Liver (tissue), 9 donors: Measurements from ENCODE around the gene CBLC. TPM values are rescaled to one million over a fixed set of nuclear protein-coding genes. Genes with fewer than 3 reads are reported as not detected.

Source experiments
- DNase-seq: peaks from one replicate; pipeline ENCODE4 v3.0.0-alpha.2; 2017; ENCODE audit warnings: low spot score
- H3K27ac ChIP-seq, 2 donors: one replicate each; pipeline ENCODE4 v1.7.0; 2013; ENCODE audit warnings: inconsistent platforms in 2 of 2, low read length in 2 of 2, control low read depth in 1 of 2, low read depth in 1 of 2, mild to moderate bottlenecking in 1 of 2
- H3K27me3 ChIP-seq, 4 donors: one replicate each; pipeline versions ENCODE4 v1.6.1 to v1.7.0; 2013; ENCODE audit warnings: low read length in 3 of 4, inconsistent platforms in 1 of 4, mild to moderate bottlenecking in 1 of 4, moderate library complexity in 1 of 4; ENCODE audit not compliant: control insufficient read depth in 4 of 4, insufficient read depth in 4 of 4
- H3K36me3 ChIP-seq, 4 donors: one replicate each; pipeline versions ENCODE4 v1.6.1 to v1.7.0; 2013; ENCODE audit warnings: low read length in 3 of 4, mild to moderate bottlenecking in 3 of 4, low read depth in 1 of 4, moderate library complexity in 1 of 4; ENCODE audit not compliant: control insufficient read depth in 4 of 4, insufficient read depth in 3 of 4
- H3K4me1 ChIP-seq, 4 donors: one replicate each; pipeline versions ENCODE4 v1.6.1 to v1.7.0; 2013; ENCODE audit warnings: low read length in 3 of 4, mild to moderate bottlenecking in 3 of 4, moderate library complexity in 1 of 4; ENCODE audit not compliant: control insufficient read depth in 4 of 4, insufficient read depth in 4 of 4
- H3K4me3 ChIP-seq, 3 donors: one replicate each; pipeline versions ENCODE4 v1.6.1 to v1.7.0; 2013; ENCODE audit warnings: low read length in 3 of 3, control low read depth in 1 of 3, low read depth in 1 of 3, mild to moderate bottlenecking in 1 of 3
- H3K9ac ChIP-seq, 2 donors: one replicate each; pipeline ENCODE4 v1.7.0; 2013; ENCODE audit warnings: low read length in 2 of 2, mild to moderate bottlenecking in 2 of 2, moderate library complexity in 2 of 2, control low read depth in 1 of 2, low read depth in 1 of 2
- H3K9me3 ChIP-seq, 4 donors: one replicate each; pipeline versions ENCODE4 v1.6.1 to v1.7.0; 2013; ENCODE audit warnings: low read length in 3 of 4; ENCODE audit not compliant: control insufficient read depth in 4 of 4
- CTCF ChIP-seq: fragments of 150-350 bp; IDR thresholded peaks from 2 replicates; pipeline ENCODE4 v1.5.1; 2017; ENCODE audit warnings: improper control_type of control experiment, low read depth, low read length; ENCODE audit not compliant: missing input control
- EGR1 ChIP-seq, 2 donors: IDR thresholded peaks; 2 replicates each; pipeline ENCODE4 v1.6.1; 2016 to 2018; ENCODE audit warnings: antibody characterized with exemption in 2 of 2, low read depth in 2 of 2
- FOXA1 ChIP-seq: IDR thresholded peaks from 2 replicates; pipeline ENCODE4 v1.6.1; 2016; ENCODE audit warnings: antibody characterized with exemption
- FOXA2 ChIP-seq: IDR thresholded peaks from 2 replicates; pipeline ENCODE4 v1.6.1; 2016; ENCODE audit warnings: antibody characterized with exemption
- GABPA ChIP-seq, 2 donors: IDR thresholded peaks in 1 of 2; conservative IDR thresholded peaks in 1 of 2; 2 replicates each; pipeline ENCODE4 v1.6.1; 2016; ENCODE audit warnings: antibody characterized with exemption in 2 of 2, mild to moderate bottlenecking in 1 of 2, moderate library complexity in 1 of 2
- HNF4A ChIP-seq, 2 donors: conservative IDR thresholded peaks; 2 replicates each; pipeline ENCODE4 v1.6.1; 2016; ENCODE audit warnings: antibody characterized with exemption in 2 of 2, mild to moderate bottlenecking in 2 of 2
- HNF4G ChIP-seq: IDR thresholded peaks from 2 replicates; pipeline ENCODE4 v1.6.1; 2016; ENCODE audit warnings: antibody characterized with exemption
- JUND ChIP-seq, 2 donors: IDR thresholded peaks; 2 replicates each; pipeline ENCODE4 v1.6.1; 2016; ENCODE audit warnings: antibody characterized with exemption in 2 of 2
- NR2F2 ChIP-seq: IDR thresholded peaks from 2 replicates; pipeline ENCODE4 v1.6.1; 2016; ENCODE audit warnings: antibody characterized with exemption
- RAD21 ChIP-seq, 2 donors: IDR thresholded peaks; 2 replicates each; pipeline ENCODE4 v1.6.1; 2016; ENCODE audit warnings: antibody characterized with exemption in 2 of 2, mild to moderate bottlenecking in 2 of 2
- RXRA ChIP-seq, 2 donors: IDR thresholded peaks; 2 replicates each; pipeline ENCODE4 v1.6.1; 2017 to 2018; ENCODE audit warnings: antibody characterized with exemption in 2 of 2, mild to moderate bottlenecking in 1 of 2
- SP1 ChIP-seq: IDR thresholded peaks from 2 replicates; pipeline ENCODE4 v1.6.1; 2018; ENCODE audit warnings: antibody characterized with exemption, mild to moderate bottlenecking
- TAF1 ChIP-seq: conservative IDR thresholded peaks from 2 replicates; pipeline ENCODE4 v1.6.1; 2016; ENCODE audit warnings: antibody characterized with exemption, mild to moderate bottlenecking
- YY1 ChIP-seq: IDR thresholded peaks from 2 replicates; pipeline ENCODE4 v1.6.1; 2016; ENCODE audit warnings: antibody characterized with exemption, mild to moderate bottlenecking
- ZBTB33 ChIP-seq: IDR thresholded peaks from 2 replicates; pipeline ENCODE4 v1.6.1; 2016; ENCODE audit warnings: antibody characterized with exemption
- WGBS: extraction: QIAGEN DNeasy Blood & Tissue Kit; methylation state at CpG from one replicate; pipeline ENCODE4 v1.1.7; 2013; 5-methylcytosine and 5-hydroxymethylcytosine counted together
- polyA plus RNA-seq, 2 donors: library from polyadenylated mRNA; stranded (reverse) in 1 of 2; unstranded in 1 of 2; fragments of 200-250 nt in 1 of 2; fragments of >200 nt in 1 of 2; fragmentation: Nextera tagmentation in 1 of 2; extraction: Ambion mirVana in 1 of 2; gene quantifications; one replicate each; pipeline versions ENCODE4 v1.2.1 to v1.2.3, GENCODE V29; 2013 to 2015
- total RNA-seq, 2 donors: library from RNA; depleted of rRNA; stranded (reverse); fragments of >200 nt; gene quantifications; one replicate each; pipeline ENCODE4 v1.2.3, GENCODE V29; 2014
- TF ChIP-seq, protein P1 (sequence below): IDR thresholded peaks from 2 replicates; pipeline ENCODE4 v1.6.1; 2016; ENCODE audit warnings: antibody characterized with exemption
- TF ChIP-seq, protein P2 (sequence below): IDR thresholded peaks from 2 replicates; pipeline ENCODE4 v1.6.1; 2016; ENCODE audit warnings: antibody characterized with exemption
- TF ChIP-seq, protein P3 (sequence below): IDR thresholded peaks from 2 replicates; pipeline ENCODE4 v1.6.1; 2016; ENCODE audit warnings: antibody characterized with exemption, mild to moderate bottlenecking
- donor health status: healthy.
- donor health status: healthy.
- donor health status: healthy.
- donor health status: healthy.
- donor health status: healthy.

CBLC gene
- total and polyA plus RNA-seq, 4 donors, result 2.1 to 14.0 (median 8.8) TPM

DNA sequence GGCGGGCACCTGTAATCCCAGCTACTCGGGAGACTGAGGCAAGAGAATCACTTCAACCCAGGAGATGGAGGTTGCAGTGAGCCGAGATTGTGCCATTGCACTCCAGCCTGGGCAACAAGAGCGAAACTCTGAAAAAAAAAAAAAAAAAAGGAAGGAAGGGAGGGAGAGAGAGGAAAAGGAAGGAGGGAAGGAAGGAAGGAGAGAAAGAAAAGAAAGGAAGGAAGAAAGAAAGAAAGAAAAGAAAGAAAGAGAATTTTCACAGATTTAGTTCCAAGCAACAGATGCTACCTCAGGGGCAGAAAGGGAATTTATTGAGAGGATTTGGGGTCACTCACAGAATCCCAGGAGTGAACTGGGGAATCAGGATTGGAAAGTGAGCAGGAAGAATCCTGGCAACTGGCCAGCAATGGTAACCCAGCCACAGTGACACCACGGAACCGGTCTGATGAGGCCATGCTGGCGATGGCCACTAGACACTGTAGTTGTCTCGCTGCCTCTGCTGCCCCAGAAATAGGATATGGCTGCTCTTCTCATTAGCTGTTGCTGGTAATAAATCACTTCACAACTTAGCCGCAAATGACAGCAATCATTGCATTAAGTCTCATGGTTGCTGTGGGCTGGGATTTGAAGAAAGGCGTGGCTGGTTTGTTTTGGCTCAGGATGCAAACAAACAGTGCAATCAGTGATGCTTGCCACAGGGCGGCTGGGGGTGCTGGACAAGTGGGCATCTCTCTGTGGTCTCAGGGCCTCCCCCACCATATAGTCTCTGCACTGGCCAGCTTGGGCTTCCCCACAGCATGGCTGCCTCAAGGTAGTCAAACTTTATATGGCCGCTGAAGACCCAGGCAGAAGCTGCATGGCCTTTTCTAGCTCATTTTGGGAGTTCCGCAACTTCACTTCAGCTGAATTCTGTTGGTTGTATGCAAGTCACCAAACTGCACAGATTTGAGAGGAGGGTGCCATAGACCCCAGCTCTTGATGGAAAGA lies 26.0 kb downstream of the CBLC start (continued):
- no peak for TF ChIP-seq ZBTB33
- no peak for TF ChIP-seq RAD21 (IDR thresholded peaks at IDR 0.05)
- TF ChIP-seq EGR1 (IDR thresholded peaks at IDR 0.05; ENCODE audit: low read depth in 2 of 2), result no peak
- TF ChIP-seq GABPA (IDR thresholded peaks at IDR 0.05 in 1 of 2, conservative IDR thresholded peaks at IDR 0.05 in 1 of 2), result no peak
- TF ChIP-seq, protein P1, sequence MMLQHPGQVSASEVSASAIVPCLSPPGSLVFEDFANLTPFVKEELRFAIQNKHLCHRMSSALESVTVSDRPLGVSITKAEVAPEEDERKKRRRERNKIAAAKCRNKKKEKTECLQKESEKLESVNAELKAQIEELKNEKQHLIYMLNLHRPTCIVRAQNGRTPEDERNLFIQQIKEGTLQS, result no peak
- TF ChIP-seq HNF4G, result no peak
- no peak for TF ChIP-seq SP1
- TF ChIP-seq JUND (IDR thresholded peaks at IDR 0.05), result no peak

GRCh38 chr19:44806291-44806690 lies 28.6 kb downstream of the CBLC start:
- no peak overlapping the region for H3K4me3 ChIP-seq
- H3K27ac ChIP-seq, result no peak overlapping the region
- TF ChIP-seq GABPA (IDR thresholded peaks at IDR 0.05 in 1 of 2, conservative IDR thresholded peaks at IDR 0.05 in 1 of 2) (no peak), SP1 (no peak), NR2F2 (no peak), RAD21 (IDR thresholded peaks at IDR 0.05) (no peak), JUND (IDR thresholded peaks at IDR 0.05) (no peak), HNF4A (conservative IDR thresholded peaks at IDR 0.05) (no peak), FOXA1 (no peak), HNF4G (no peak), FOXA2 (no peak), TAF1 (no peak), YY1 (no peak), RXRA (IDR thresholded peaks at IDR 0.05) (no peak), CTCF (no peak), EGR1 (IDR thresholded peaks at IDR 0.05; ENCODE audit: low read depth in 2 of 2) (no peak), ZBTB33 (no peak)
- TF ChIP-seq, protein P2, sequence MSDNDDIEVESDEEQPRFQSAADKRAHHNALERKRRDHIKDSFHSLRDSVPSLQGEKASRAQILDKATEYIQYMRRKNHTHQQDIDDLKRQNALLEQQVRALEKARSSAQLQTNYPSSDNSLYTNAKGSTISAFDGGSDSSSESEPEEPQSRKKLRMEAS, result no peak
- TF ChIP-seq, protein P1, result no peak
- TF ChIP-seq, protein P3, sequence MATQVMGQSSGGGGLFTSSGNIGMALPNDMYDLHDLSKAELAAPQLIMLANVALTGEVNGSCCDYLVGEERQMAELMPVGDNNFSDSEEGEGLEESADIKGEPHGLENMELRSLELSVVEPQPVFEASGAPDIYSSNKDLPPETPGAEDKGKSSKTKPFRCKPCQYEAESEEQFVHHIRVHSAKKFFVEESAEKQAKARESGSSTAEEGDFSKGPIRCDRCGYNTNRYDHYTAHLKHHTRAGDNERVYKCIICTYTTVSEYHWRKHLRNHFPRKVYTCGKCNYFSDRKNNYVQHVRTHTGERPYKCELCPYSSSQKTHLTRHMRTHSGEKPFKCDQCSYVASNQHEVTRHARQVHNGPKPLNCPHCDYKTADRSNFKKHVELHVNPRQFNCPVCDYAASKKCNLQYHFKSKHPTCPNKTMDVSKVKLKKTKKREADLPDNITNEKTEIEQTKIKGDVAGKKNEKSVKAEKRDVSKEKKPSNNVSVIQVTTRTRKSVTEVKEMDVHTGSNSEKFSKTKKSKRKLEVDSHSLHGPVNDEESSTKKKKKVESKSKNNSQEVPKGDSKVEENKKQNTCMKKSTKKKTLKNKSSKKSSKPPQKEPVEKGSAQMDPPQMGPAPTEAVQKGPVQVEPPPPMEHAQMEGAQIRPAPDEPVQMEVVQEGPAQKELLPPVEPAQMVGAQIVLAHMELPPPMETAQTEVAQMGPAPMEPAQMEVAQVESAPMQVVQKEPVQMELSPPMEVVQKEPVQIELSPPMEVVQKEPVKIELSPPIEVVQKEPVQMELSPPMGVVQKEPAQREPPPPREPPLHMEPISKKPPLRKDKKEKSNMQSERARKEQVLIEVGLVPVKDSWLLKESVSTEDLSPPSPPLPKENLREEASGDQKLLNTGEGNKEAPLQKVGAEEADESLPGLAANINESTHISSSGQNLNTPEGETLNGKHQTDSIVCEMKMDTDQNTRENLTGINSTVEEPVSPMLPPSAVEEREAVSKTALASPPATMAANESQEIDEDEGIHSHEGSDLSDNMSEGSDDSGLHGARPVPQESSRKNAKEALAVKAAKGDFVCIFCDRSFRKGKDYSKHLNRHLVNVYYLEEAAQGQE, result no peak
- H3K36me3 ChIP-seq, result peaks cover 0 to 2% (median 0%) of the 10 kb centered on the region in 4 donors
- H3K9me3 ChIP-seq, result no peaks in the 10 kb centered on the region
- H3K4me1 ChIP-seq, result peaks cover 11 to 27% (median 21%) of the 10 kb centered on the region in 4 donors
- H3K27me3 ChIP-seq, result no peaks in the 10 kb centered on the region
- no peak overlapping the region for H3K9ac ChIP-seq
- 87% methylated on average over 7 of the region's 7 CpGs for WGBS
- DNase-seq, result no peak
